GM12873 (cell line): Measurements from ENCODE around the gene LRRC4C.

Experiments
- TF ChIP-seq, protein P1 (sequence below): IDR thresholded peaks from 2 replicates; pipeline ENCODE4 v1.5.1; 2012; ENCODE audit warnings: low read depth, mild to moderate bottlenecking, moderate library complexity, low read length, control low read depth; ENCODE audit not compliant: insufficient read depth; ENCODE audit errors: missing control alignments

LRRC4C gene

DNA sequence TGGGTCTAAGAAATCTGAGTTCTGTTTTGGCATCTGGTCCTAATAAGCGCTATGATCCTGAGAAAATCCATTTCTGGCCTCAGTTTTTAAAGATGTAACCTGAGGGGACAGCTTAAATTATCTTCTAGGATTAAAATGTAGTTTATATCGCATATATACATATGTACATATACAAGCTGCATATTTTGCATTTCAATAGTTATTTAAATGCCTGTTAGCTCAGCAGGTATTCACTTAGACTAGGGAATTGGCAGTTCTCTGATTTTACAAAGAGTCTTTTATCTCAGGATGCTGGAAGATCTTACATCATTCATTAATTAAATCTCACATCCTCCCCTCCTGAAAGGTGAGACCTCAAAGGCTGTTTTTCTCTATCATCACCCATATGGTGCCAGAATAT, 1232.8 kb downstream of the LRRC4C start:
- TF ChIP-seq, protein P1, sequence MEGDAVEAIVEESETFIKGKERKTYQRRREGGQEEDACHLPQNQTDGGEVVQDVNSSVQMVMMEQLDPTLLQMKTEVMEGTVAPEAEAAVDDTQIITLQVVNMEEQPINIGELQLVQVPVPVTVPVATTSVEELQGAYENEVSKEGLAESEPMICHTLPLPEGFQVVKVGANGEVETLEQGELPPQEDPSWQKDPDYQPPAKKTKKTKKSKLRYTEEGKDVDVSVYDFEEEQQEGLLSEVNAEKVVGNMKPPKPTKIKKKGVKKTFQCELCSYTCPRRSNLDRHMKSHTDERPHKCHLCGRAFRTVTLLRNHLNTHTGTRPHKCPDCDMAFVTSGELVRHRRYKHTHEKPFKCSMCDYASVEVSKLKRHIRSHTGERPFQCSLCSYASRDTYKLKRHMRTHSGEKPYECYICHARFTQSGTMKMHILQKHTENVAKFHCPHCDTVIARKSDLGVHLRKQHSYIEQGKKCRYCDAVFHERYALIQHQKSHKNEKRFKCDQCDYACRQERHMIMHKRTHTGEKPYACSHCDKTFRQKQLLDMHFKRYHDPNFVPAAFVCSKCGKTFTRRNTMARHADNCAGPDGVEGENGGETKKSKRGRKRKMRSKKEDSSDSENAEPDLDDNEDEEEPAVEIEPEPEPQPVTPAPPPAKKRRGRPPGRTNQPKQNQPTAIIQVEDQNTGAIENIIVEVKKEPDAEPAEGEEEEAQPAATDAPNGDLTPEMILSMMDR = no peak

DNA sequence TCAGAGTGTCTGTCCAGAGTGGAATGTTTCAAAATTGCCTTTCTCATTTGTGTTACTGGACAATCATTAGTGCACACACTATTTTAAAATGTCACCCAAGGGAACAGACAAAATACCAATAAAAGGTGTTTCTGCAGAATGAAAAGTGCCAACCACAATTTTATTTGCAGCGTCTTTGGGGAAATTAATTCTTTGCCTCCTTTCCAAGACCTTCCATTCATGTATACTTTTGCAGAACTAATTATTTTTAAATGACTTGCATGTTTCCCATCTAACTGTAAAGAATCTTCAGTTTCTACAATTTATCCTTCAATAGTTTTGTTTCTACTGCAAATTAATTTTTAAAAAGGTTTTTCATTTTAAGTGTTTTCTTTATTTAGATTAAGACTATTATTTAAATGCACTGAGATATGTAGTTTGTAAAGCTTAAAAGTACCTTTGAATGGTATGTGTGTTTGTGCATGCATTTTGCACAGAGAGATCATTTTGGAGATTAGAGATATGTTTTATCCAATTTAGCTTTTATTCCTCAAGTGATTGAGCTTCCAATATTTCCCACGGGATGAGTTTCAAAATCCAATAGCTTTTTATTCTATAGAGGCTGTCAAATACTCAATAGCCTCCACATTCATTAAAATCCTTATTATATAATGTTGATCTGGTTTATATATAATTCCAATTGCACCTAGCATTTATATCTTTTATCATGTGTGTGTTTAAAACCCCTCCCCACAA, 1235.7 kb downstream of the LRRC4C start:
- TF ChIP-seq, protein P1 = no peak

DNA sequence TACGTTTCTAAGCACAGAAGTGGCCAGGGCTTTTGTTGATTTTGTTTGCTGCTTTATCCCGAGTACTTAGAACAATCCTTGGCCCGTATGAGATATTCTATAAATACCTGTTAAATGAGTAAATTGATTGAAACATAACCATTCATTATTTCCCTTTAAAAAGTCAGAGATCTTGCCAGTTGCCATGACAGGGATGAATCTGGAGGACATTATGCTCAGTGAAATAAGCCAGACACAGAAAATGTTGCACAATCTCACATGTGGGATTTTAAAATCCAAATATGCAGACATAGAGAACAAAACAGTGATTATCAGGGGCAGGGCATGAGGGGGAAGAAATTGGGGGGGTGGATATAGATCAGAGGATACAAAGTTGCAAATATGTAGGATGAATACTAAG, 1240.1 kb downstream of the LRRC4C start:
- TF ChIP-seq, protein P1 = no peak

DNA sequence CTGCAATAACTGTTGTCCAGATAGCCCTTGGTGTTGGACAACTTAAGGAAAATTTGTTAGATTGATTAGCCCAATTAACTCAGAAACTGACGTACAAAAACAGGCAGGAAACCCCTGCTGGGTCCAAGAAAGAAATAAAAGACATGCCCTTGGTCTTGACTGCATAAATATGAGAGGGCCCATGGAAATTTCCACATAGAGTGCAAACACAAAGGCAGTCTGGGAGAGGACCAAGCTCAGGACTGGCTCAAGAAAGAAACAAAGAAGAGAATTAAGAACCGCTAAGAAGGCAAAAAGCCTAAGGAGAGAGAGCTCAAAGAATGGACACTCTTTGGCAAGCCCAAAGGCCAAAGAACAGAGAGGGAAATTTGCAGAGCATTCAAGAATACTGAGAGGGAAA, 1243.9 kb downstream of the LRRC4C start:
- TF ChIP-seq, protein P1 = no peak

GRCh38 chr11:40207416-40207815, 1252.0 kb downstream of the LRRC4C start:
- TF ChIP-seq, protein P1 = no peak

- TF ChIP-seq, protein P1 = no peak
Observed at GRCh38 chr11:40204228-40204627, 1255.2 kb downstream of the LRRC4C start.

- TF ChIP-seq, protein P1 = no peak
Observed at GRCh38 chr11:40203606-40204005, 1255.8 kb downstream of the LRRC4C start.
